ENCODE measurements around the gene ALCAM. TPM values are rescaled to one million over a fixed set of nuclear protein-coding genes. Genes with fewer than 3 reads are reported as not detected.

Gene ALCAM
- total RNA-seq, 1 donor from 2014 or later: 54.4 TPM

DNA sequence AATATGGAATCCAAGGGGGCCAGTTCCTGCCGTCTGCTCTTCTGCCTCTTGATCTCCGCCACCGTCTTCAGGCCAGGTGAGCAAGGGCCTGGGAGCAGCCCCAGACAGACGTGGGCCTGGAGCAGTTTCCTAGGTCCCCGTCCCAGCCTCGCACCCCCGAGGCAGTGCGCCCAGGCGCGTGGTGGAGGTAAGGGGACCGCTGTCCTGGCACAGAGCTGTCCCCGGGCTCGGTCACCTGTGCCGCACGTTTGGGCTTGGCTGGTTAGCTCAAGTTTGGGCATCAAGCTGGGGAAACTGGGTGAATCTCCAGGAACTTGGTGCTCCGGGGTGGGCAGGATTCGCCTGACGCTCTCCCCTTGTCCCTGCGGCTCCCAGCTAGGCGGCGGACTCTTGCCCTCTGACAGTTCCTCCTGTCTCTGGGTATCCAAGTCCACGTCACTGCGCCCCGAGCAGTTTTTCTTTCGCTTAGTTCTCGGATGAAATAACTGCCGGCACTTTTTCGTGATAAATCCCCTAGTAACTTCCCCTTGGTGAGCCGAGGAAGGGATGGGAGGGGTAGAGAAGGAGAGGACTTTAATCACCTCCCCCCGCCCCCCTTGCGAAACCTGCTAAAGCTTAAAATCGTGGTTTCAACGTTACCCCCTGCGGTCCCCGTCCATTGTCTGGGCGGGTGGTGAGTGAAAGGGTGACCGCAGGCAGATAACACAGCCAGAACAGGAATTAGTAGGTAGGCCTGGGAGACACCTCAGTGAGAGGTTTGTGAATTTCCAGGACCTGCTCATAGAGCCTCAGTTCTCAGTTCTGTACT lies 901 bp downstream of the ALCAM start:
- H3K4me3 Mint-ChIP-seq: peak overlapping the region; percentile 92
- DNase-seq (ENCODE audit: low spot score): peak; percentile 84
- H3K4me3 ChIP-seq: peak overlapping the region; percentile 69
- H3K4me1 ChIP-seq: peaks cover 14% of the 10 kb centered on the region
- no peaks in the 10 kb centered on the region for H3K27me3 ChIP-seq
- no peak overlapping the region for H3K9ac ChIP-seq
- H3K9me3 ChIP-seq (ENCODE audit: low read depth): no peaks in the 10 kb centered on the region
- H3K36me3 ChIP-seq: no peaks in the 10 kb centered on the region
- peaks cover 5% of the 10 kb centered on the region for H3K27me3 Mint-ChIP-seq (ENCODE audit: insufficient read depth, low read depth)
- H3K9me3 Mint-ChIP-seq: no peaks in the 10 kb centered on the region
- H2AFZ ChIP-seq (replicated peaks): peak overlapping the region; percentile 98
- H3K36me3 Mint-ChIP-seq: no peaks in the 10 kb centered on the region
- no peak for TF ChIP-seq EZH2 (IDR thresholded peaks at IDR 0.05)
- no peak for TF ChIP-seq EZH2phosphoT487 (IDR thresholded peaks at IDR 0.05)
- no peak for TF ChIP-seq CTCF (IDR thresholded peaks at IDR 0.05)
- peak overlapping the region; percentile 90 for H3K4me2 ChIP-seq
- H3F3A ChIP-seq (ENCODE audit: low read depth): peaks cover 33% of the 10 kb centered on the region
- H3K4me1 Mint-ChIP-seq: peaks cover 27% of the 10 kb centered on the region
- no peaks in the 10 kb centered on the region for H4K20me1 ChIP-seq (ENCODE audit: low read depth)
- no peak overlapping the region for H3K27ac Mint-ChIP-seq
- H3K79me2 ChIP-seq (ENCODE audit: low read depth): peaks cover 42% of the 10 kb centered on the region
- no peak overlapping the region for H3K27ac ChIP-seq

GRCh38 chr3:105368566-105369499 lies 2.1 kb downstream of the ALCAM start:
- H3K27ac ChIP-seq: peak overlapping the region; percentile 8
- H3K9ac ChIP-seq: no peak overlapping the region
- peak overlapping the region; percentile 90 for H3K4me2 ChIP-seq
- no peaks in the 10 kb centered on the region for H4K20me1 ChIP-seq (ENCODE audit: low read depth)
- H3K79me2 ChIP-seq (ENCODE audit: low read depth): peaks cover 54% of the 10 kb centered on the region
- Mint-ChIP-seq H3K27me3 (ENCODE audit: insufficient read depth, low read depth) (peaks cover 5% of the 10 kb centered on the region), H3K36me3 (no peaks in the 10 kb centered on the region), H3K4me1 (peaks cover 27% of the 10 kb centered on the region), H3K27ac (peak overlapping the region; percentile 80), H3K9me3 (no peaks in the 10 kb centered on the region), H3K4me3 (peak overlapping the region; percentile 92)
- peak overlapping the region; percentile 69 for H3K4me3 ChIP-seq
- no peaks in the 10 kb centered on the region for H3K9me3 ChIP-seq (ENCODE audit: low read depth)
- H3K36me3 ChIP-seq: no peaks in the 10 kb centered on the region
- TF ChIP-seq CTCF (IDR thresholded peaks at IDR 0.05): no peak
- TF ChIP-seq EZH2phosphoT487 (IDR thresholded peaks at IDR 0.05): no peak
- TF ChIP-seq EZH2 (IDR thresholded peaks at IDR 0.05): no peak
- peak overlapping the region; percentile 98 for H2AFZ ChIP-seq (replicated peaks)
- DNase-seq (ENCODE audit: low spot score): peak; percentile 66
- H3K4me1 ChIP-seq: peaks cover 14% of the 10 kb centered on the region
- H3F3A ChIP-seq (ENCODE audit: low read depth): peaks cover 33% of the 10 kb centered on the region
- no peaks in the 10 kb centered on the region for H3K27me3 ChIP-seq

- Mint-ChIP-seq H3K4me3 (peak overlapping the region; percentile 92), H3K27ac (no peak overlapping the region), H3K9me3 (no peaks in the 10 kb centered on the region), H3K36me3 (no peaks in the 10 kb centered on the region), H3K27me3 (ENCODE audit: insufficient read depth, low read depth) (peaks cover 5% of the 10 kb centered on the region), H3K4me1 (peaks cover 27% of the 10 kb centered on the region)
- H3K79me2 ChIP-seq (ENCODE audit: low read depth): peaks cover 58% of the 10 kb centered on the region
- H3K4me1 ChIP-seq: peaks cover 14% of the 10 kb centered on the region
- H2AFZ ChIP-seq (replicated peaks): peak overlapping the region; percentile 98
- TF ChIP-seq EZH2 (IDR thresholded peaks at IDR 0.05) (no peak), CTCF (IDR thresholded peaks at IDR 0.05) (peak; percentile 51)
- H3K36me3 ChIP-seq: no peaks in the 10 kb centered on the region
- no peak overlapping the region for H3K27ac ChIP-seq
- peaks cover 33% of the 10 kb centered on the region for H3F3A ChIP-seq (ENCODE audit: low read depth)
- no peaks in the 10 kb centered on the region for H4K20me1 ChIP-seq (ENCODE audit: low read depth)
- H3K9me3 ChIP-seq (ENCODE audit: low read depth): no peaks in the 10 kb centered on the region
- H3K4me3 ChIP-seq: peak overlapping the region; percentile 69
- DNase-seq (ENCODE audit: low spot score): peak; percentile 77
- no peaks in the 10 kb centered on the region for H3K27me3 ChIP-seq
- H3K4me2 ChIP-seq: peak overlapping the region; percentile 90
- no peak overlapping the region for H3K9ac ChIP-seq
These were observed 3.0 kb downstream of the ALCAM start for GRCh38 chr3:105369500-105370371.
